GM12873 (cell line): ENCODE measurements around the gene NEUROD2.
A peak's percentile ranks its signal among the peaks of the same experiment; 100 is the strongest.

Source experiments
- CTCF ChIP-seq: IDR thresholded peaks from 2 replicates; pipeline ENCODE4 v1.5.1; 2012; ENCODE audit warnings: low read depth, mild to moderate bottlenecking, moderate library complexity, low read length, control low read depth; ENCODE audit not compliant: insufficient read depth; ENCODE audit errors: missing control alignments

Gene NEUROD2

GRCh38 chr17:39607851-39608130 is at the start of gene NEUROD2:
Gene NEUROD2 (minus strand): TSS chr17:39607920. CDS start chr17:39606599, 1,321 bp downstream.
- TF ChIP-seq CTCF: no peak

- no peak for TF ChIP-seq CTCF
Measured at GRCh38 chr17:39655105-39655504, 47.4 kb upstream of the NEUROD2 start.

- TF ChIP-seq CTCF: peak; percentile 98
Measured at GRCh38 chr17:39653662-39654331, 46.1 kb upstream of the NEUROD2 start.

GRCh38 chr17:39653316-39653661 is 45.6 kb upstream of the NEUROD2 start:
- TF ChIP-seq CTCF: no peak

GRCh38 chr17:39652587-39653315 is 45.0 kb upstream of the NEUROD2 start:
- TF ChIP-seq CTCF: no peak

- TF ChIP-seq CTCF: no peak
Measured at GRCh38 chr17:39651923-39652586, 44.3 kb upstream of the NEUROD2 start.

- TF ChIP-seq CTCF: no peak
Measured at GRCh38 chr17:39650121-39650579, 42.4 kb upstream of the NEUROD2 start.
